ENCODE results near the gene CRTC1.
"Not testable (repeated sequence)": the region's sequence is repeated elsewhere in the genome, so short reads cannot be mapped to it uniquely, and the experiment has no call there.

The CRTC1 gene

DNA sequence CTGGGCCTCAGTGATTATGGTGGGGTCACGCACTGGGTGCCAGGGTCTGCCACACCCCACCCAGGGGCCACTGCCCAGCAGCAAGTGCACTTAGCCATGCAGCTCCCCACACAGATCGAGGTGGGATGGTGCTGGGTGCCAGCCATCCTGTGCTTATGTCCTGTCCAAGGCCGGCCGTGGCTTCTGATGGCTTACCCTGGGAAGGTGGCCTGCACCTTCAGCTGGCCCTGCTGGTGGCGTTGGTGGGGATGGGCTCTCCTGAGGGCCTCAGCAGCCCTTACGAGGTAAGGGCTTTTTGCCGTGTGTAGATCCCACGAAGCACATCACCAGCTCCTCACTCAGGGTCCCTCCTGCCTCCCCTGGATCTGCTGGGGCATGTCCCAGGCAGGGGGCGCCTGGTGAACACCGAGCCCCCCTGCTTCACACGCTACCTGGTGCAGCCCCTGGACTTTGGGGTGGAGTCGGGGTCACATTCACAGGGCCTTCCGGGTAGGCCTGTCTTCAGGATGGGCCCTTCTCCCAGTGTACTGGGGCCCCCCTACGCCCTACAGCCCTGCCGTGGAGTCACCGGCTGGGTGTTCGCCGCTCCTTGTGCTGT lies 46.6 kb downstream of the CRTC1 start:
- DNase-seq (ENCODE audit: low read depth in 2 of 2), result no peak

DNA sequence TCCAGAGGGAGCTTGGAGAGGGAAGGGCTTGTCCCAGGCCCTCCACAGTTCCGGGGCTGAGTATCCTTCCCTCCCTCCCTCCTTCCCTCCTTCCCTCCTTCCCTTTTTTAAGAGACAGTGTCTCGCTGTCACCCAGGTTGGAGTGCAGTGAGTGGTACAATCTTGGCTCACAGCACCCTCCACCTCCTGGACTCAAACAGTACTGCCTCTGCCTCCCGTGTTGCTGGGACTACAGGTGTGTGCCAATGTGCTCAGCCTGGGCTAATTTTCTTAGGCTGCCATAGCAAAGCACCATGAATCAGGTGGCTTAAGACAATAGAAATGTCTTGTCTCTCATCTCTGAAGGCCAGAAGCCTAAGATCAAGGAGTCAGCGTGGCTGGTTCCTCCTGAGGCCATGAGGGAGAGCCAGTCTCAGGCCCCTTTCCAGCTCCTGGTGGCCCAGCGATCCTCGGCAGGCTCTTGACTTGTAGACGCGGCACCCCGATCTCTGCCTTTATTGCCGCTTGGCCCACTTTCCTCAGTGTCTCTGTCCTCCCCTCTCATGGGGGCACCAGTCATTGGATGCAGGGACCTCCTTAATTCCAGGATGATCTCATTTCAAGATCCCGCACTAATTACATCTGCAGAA lies 47.5 kb downstream of the CRTC1 start:
- no peak for DNase-seq (ENCODE audit: low read depth in 2 of 2)

DNA sequence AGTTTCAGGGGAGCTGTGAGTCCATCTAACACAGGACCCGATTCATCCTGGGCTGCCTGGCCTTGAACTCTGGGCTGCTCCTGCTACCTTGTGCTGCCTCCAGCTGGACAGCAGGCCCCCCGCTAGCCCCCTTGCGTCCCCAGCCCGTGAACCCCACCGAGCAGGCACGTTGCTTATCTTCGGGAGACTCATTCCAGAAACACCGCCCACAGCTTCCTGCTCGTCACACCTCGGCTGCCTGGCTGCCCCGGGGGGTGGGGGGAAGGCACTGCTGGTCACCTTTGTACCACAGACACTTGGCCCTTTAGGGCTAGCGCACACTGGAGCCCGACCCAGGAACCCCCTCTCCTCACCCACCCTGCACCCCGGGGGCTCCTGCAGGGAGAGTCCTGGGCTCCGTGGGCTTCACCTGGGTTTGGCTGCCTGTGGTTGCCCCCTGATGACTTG lies 48.1 kb downstream of the CRTC1 start:
- DNase-seq (ENCODE audit: low read depth in 2 of 2), result no peak

DNA sequence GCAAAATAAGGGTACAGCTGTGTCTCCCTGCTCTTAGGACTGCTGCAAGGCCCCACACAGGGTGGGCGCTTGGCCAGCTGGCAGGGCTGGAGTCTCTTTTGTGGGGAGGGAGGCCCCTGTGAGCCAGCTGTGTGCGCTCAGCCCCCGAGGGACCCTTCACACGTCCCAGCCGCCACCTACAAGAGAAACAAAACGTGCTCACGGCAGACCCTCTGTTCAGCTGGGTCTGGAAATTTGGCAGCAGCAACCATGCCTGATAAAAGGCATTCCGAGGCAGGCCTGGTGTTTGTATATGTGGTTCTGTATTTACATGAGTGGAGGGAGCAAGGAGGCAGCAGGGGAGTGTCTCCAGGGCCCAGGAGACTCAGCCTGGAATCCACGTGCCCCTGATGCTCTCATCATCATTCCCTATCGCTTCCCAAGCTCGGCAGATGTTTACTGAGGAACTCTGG lies 49.7 kb downstream of the CRTC1 start:
- DNase-seq (ENCODE audit: low read depth in 2 of 2), result peak; percentile 36 to 39

- DNase-seq (ENCODE audit: low read depth in 2 of 2), result not testable (repeated sequence)
These were observed 50.4 kb downstream of the CRTC1 start for GRCh38 chr19:18733762-18734332.

- DNase-seq (ENCODE audit: low read depth in 2 of 2), result no peak
These were observed 51.8 kb downstream of the CRTC1 start for GRCh38 chr19:18735324-18735723.

DNA sequence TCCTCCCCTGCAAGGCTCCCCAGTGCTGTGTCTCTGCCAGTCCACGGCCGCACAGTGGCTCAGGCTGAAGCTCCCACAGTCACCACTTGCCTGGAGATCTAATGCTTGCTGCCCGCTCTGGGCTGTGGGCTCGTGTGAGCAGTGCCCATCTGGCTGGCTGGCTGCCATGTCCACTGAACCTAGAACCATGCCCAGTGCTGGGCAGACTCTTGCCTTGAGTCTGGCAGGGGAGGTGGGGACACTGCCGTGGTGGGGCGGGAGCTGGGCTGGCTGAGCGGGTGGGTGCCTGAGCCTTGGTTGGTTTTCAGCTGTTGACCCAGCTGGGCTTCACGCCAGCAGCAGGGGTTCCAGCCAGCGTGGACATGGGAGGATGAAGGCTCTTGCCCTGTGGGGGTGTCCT lies 52.3 kb downstream of the CRTC1 start:
- no peak for DNase-seq (ENCODE audit: low read depth in 2 of 2)

GRCh38 chr19:18736415-18737336 lies 53.2 kb downstream of the CRTC1 start:
- no peak for DNase-seq (ENCODE audit: low read depth in 2 of 2)

GRCh38 chr19:18737337-18737953 lies 54.0 kb downstream of the CRTC1 start:
- no peak for DNase-seq (ENCODE audit: low read depth in 2 of 2)

- no peak for DNase-seq (ENCODE audit: low read depth in 2 of 2)
These were observed 54.5 kb downstream of the CRTC1 start for GRCh38 chr19:18737954-18738351.

DNA sequence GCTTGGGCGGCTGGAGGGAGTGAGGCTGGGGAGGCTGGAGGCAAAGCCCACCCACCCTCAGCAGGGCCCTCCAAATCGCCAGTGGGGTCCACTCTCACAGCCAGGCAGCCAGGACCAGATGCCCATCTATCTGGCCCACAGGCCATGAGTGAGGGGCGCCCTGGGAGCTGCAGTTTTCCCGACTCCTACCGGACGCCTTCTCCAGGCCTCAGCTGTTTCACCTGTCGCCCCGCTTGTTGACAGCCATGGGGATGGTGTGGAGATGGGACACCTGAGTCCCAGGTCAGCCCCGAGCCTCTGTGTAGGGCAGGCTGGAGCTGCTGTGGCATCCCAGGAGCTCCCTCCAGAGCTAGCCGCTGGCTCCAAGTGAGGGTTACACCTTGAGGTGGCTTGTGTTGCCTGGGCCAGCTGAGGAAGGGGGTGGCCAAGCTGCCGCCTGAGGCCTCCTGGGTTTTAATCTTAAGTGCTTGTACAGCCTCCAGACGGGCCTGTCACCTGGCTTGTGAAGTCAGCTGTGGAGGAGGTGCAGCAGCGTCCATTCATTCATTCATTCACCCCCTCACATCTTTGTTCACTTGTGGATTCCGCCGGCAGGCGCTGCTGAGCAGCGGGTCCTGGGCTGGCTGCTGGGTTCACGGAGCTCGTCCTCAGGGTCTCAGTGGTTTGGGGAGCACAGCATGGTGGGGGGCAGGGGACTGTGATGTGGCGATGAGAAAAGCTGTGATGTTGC lies 55.6 kb downstream of the CRTC1 start:
- DNase-seq (ENCODE audit: low read depth in 2 of 2), result no peak

DNA sequence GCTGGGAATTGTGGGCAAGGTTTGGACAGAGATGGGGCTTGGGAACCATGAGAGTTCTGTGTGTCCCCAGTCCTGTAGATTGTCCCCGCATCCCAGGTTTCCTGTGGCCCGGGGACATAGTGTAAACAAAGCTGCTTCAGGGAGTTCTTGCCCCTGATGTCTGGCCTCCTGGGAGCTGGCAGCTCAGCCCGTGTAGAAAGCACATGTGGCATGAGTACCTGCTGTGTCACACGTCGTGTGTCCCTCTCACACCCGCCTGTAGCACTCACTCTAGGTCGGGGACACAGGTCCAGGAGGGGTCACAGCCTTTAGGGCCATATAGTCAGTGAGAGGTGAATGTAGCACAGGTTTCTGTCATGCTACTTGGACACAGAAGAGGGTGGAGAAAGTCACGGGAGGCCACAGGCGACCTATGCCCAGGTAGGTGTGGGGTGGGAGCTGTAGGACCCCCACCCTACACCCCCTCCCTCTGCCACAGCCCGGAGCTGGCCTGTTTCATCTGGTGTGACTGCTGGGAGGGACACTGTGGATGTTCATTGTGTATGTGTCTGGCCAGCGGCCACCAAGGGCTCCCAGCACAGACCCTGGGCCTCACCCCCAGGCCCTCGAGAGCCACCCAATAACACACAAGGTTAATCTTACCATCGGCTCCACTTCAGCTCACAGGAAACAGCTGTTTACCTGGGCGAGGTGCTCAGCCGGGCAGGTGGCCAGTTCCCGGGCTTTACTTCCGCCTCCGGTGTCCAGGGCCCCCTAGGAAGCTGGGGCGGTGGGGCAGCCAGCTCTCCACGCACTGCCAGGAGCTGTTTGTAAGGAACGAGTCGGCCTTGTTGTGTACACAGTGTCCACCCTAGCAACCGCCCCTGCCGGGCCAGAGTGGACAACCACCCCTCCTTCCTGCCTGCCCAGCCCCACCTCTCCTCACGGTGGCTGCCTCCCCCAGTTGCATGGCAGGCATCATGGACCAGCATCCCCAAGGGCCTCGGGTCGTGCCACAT lies 57.9 kb downstream of the CRTC1 start:
- DNase-seq (ENCODE audit: low read depth in 2 of 2), result no peak

- DNase-seq (ENCODE audit: low read depth in 2 of 2), result no peak
These were observed 58.8 kb downstream of the CRTC1 start for GRCh38 chr19:18742324-18742723.

GRCh38 chr19:18742838-18743783 lies 59.6 kb downstream of the CRTC1 start:
- DNase-seq (ENCODE audit: low read depth in 2 of 2), result no peak

- DNase-seq (ENCODE audit: low read depth in 2 of 2), result no peak
These were observed 60.4 kb downstream of the CRTC1 start for GRCh38 chr19:18743784-18744418.

DNA sequence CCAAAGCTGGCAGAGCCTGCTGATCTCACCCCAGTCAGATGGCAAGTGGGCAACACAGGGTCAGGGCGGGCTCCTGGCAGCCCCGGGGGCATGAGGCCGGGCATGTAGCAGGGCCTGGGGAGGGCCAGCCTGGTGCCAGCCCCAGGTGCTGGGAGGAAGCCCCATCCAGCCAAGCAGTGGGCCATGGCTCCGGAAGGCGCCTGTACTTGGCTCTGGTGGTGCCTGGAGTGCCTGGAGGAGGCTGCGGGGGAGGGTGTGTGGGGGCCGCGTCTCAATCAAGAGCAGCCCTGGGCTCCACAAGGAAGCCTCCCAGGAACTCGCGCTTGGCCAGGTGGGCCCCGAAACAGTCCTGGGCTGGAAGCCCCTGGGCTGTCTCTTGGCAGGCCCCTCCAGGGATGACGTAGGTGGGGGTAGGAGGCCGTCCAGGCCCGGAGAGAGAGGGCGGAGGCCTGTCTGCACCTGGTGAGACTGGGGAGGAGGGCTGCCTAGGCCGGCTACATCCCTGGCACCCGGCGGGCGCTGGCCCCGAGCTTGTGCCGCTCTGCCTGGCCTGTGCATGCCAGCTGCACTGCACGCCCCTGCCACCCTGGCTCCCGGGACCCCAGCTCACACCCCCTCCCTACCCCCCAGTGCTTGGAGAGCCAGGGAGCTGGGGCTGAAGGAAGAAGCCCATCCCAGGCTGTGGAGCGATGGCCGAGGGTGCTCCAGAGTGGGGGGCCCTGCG lies 61.7 kb downstream of the CRTC1 start:
- no peak for DNase-seq (ENCODE audit: low read depth in 2 of 2)

DNA sequence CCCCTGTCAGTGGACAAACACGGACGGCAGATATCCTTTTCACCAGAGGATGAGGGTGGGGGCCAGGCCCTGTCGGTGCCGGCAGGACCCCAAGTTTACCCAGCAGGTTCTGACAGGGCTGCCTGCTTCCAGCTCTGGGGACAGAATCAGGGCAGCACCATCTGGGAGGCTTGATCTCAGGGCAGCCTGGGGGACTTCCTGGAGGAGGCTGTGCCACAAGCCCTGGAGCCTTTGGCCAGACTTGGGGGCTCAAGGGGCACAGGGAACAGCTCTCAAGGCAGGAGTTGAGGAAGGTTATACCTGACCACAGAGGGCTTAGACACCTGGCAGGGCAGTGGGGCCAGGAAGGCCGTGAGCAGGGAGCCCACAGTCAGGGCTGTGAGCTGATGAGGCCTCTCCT lies 62.5 kb downstream of the CRTC1 start:
- DNase-seq (ENCODE audit: low read depth in 2 of 2), result no peak
